Progenitor cell of endocrine pancreas (in vitro differentiated cells): ENCODE data around the gene KCNH8. TPM values are rescaled to one million over a fixed set of nuclear protein-coding genes. Genes with fewer than 3 reads are reported as not detected.

Experiments
- DNase-seq: peaks from one replicate; pipeline ENCODE4 v3.0.0; 2021; ENCODE audit warnings: low spot score; ENCODE audit not compliant: unreplicated experiment
- H3K27ac Mint-ChIP-seq: 2 replicates; pipeline ENCODE4 v1.8.0; 2021; ENCODE audit warnings: mild to moderate bottlenecking, moderate library complexity, mixed read lengths
- H3K27me3 Mint-ChIP-seq: 2 replicates; pipeline ENCODE4 v1.8.0; 2021; ENCODE audit warnings: mixed read lengths
- H3K36me3 Mint-ChIP-seq: 2 replicates; pipeline ENCODE4 v1.8.0; 2022; ENCODE audit warnings: mixed read lengths; ENCODE audit not compliant: insufficient read depth
- H3K4me1 Mint-ChIP-seq: 2 replicates; pipeline ENCODE4 v1.8.0; 2021; ENCODE audit warnings: low read depth, mixed read lengths
- H3K4me3 Mint-ChIP-seq: 2 replicates; pipeline ENCODE4 v1.8.0; 2021; ENCODE audit warnings: low read depth, mild to moderate bottlenecking, moderate library complexity, mixed read lengths
- H3K9me3 Mint-ChIP-seq: 2 replicates; pipeline ENCODE4 v1.8.0; 2021; ENCODE audit warnings: low read depth, mixed read lengths
- total RNA-seq: library from RNA; stranded (reverse); gene quantifications from 2 replicates; pipeline ENCODE4 v1.2.1, GENCODE V29; 2021
- TF ChIP-seq, protein P1 (sequence below): fragments of 200-600 bp; sonication (generic); IDR thresholded peaks from one replicate; pipeline ENCODE4 v1.5.0; 2021; ENCODE audit warnings: antibody characterized with exemption, mild to moderate bottlenecking; ENCODE audit not compliant: unreplicated experiment

KCNH8 gene
- total RNA-seq, 1 donor from 2014 or later: 10.0 TPM

DNA sequence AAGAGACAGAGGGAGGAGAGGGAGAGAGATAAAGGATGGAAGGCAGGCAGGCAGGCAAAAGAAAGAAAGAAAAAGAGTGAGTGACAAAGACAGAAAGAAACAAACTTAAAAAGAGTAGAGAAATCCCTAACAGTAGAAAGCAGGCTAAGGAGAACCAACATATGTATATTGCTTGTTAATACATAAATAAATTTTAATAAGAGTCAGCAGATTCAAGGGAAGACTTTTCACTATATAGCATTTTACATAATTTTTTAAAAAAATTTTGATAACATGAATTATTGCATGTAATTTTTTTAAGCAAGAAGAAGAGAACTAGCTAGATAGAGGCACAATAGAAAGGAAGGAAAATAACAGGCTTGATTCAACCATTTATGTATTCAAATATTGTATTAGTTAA is 291.6 kb downstream of the KCNH8 start:
- DNase-seq: no peak
- H3K4me1 Mint-ChIP-seq: no peaks in the 10 kb centered on the region
- no peaks in the 10 kb centered on the region for H3K27me3 Mint-ChIP-seq
- no peaks in the 10 kb centered on the region for H3K9me3 Mint-ChIP-seq
- H3K27ac Mint-ChIP-seq: no peak overlapping the region
- H3K36me3 Mint-ChIP-seq: peaks cover 4% of the 10 kb centered on the region
- no peak overlapping the region for H3K4me3 Mint-ChIP-seq
- TF ChIP-seq, protein P1, sequence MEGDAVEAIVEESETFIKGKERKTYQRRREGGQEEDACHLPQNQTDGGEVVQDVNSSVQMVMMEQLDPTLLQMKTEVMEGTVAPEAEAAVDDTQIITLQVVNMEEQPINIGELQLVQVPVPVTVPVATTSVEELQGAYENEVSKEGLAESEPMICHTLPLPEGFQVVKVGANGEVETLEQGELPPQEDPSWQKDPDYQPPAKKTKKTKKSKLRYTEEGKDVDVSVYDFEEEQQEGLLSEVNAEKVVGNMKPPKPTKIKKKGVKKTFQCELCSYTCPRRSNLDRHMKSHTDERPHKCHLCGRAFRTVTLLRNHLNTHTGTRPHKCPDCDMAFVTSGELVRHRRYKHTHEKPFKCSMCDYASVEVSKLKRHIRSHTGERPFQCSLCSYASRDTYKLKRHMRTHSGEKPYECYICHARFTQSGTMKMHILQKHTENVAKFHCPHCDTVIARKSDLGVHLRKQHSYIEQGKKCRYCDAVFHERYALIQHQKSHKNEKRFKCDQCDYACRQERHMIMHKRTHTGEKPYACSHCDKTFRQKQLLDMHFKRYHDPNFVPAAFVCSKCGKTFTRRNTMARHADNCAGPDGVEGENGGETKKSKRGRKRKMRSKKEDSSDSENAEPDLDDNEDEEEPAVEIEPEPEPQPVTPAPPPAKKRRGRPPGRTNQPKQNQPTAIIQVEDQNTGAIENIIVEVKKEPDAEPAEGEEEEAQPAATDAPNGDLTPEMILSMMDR: no peak

DNA sequence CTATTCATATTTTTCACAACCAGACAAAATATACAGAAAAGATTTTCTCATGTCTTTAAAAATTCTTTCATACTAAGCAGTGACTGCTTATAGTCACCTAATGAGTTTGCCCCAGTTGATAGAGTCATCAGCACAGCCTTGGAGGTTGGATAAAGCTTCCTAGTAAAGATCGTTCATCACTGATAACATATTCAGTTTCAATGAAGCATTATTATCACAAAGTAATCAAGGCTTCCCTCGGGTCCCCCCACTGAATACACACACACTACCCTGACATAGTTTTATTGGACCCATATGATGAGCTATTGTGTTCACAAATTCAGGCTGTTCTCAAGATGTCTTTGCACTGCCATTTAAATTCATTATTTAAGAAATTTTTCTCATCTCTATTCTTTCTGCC is 297.8 kb downstream of the KCNH8 start:
- H3K27me3 Mint-ChIP-seq: no peaks in the 10 kb centered on the region
- H3K9me3 Mint-ChIP-seq: no peaks in the 10 kb centered on the region
- H3K36me3 Mint-ChIP-seq: no peaks in the 10 kb centered on the region
- no peak for DNase-seq
- no peak overlapping the region for H3K4me3 Mint-ChIP-seq
- H3K27ac Mint-ChIP-seq: no peak overlapping the region
- H3K4me1 Mint-ChIP-seq: peaks cover 4% of the 10 kb centered on the region
- TF ChIP-seq, protein P1: no peak

DNA sequence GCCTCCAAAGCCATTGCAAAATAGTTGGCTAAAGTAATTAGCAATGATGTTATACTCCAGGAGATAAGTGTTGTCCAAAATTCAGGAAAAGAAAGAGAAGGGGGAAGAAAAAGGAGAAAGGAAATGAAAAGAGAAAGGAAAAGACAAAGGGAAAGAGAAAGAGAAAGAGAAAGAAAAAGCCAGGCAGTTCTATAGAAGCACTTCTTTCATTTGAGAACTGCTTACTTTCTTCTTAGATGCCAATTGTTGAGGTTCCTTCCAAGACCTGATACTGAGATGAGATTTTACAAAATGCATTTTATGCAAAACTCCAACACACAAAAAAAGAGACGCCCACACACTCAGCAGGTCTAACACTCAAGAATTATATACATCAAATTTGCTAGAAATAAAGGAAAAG is 298.4 kb downstream of the KCNH8 start:
- Mint-ChIP-seq H3K36me3 (no peaks in the 10 kb centered on the region), H3K27ac (no peak overlapping the region), H3K9me3 (no peaks in the 10 kb centered on the region), H3K4me1 (peaks cover 4% of the 10 kb centered on the region), H3K27me3 (no peaks in the 10 kb centered on the region), H3K4me3 (no peak overlapping the region)
- TF ChIP-seq, protein P1: no peak
- no peak for DNase-seq

GRCh38 chr3:19455546-19455945 is 307.2 kb downstream of the KCNH8 start:
- H3K27ac Mint-ChIP-seq: no peak overlapping the region
- no peaks in the 10 kb centered on the region for H3K27me3 Mint-ChIP-seq
- peaks cover 5% of the 10 kb centered on the region for H3K4me1 Mint-ChIP-seq
- DNase-seq: no peak
- no peak overlapping the region for H3K4me3 Mint-ChIP-seq
- no peaks in the 10 kb centered on the region for H3K9me3 Mint-ChIP-seq
- peaks cover 8% of the 10 kb centered on the region for H3K36me3 Mint-ChIP-seq
- TF ChIP-seq, protein P1: no peak

- Mint-ChIP-seq H3K4me1 (peaks cover 5% of the 10 kb centered on the region), H3K27me3 (no peaks in the 10 kb centered on the region), H3K27ac (no peak overlapping the region), H3K36me3 (peaks cover 8% of the 10 kb centered on the region), H3K4me3 (no peak overlapping the region), H3K9me3 (no peaks in the 10 kb centered on the region)
- DNase-seq: no peak
- TF ChIP-seq, protein P1: no peak
Measured at GRCh38 chr3:19456738-19457137, 308.4 kb downstream of the KCNH8 start.

DNA sequence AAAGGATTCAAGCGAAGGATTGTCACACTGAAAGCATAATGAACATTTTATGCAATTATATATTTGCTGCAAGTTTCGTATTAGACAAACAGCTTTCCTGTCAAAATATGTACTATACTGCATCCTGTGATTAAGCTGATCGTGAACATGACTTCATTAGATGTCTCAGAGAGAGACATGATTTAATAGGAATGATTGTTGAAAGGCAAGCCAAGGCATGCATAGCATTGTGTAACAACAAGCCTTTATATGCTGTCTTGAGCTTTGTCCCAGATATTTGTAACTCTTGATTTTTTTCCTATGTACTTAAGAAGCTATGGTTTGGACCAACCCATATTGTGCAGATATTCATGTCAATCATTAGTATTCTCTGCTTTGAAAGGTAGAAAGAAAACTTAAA is 309.1 kb downstream of the KCNH8 start:
- Mint-ChIP-seq H3K27ac (no peak overlapping the region), H3K4me3 (no peak overlapping the region), H3K36me3 (peaks cover 4% of the 10 kb centered on the region), H3K27me3 (no peaks in the 10 kb centered on the region), H3K4me1 (peaks cover 5% of the 10 kb centered on the region), H3K9me3 (no peaks in the 10 kb centered on the region)
- TF ChIP-seq, protein P1: no peak
- no peak for DNase-seq
